ENCODE measurements around the gene WIZ. TPM values are rescaled to one million over a fixed set of nuclear protein-coding genes. Genes with fewer than 3 reads are reported as not detected.

Gene WIZ
- total RNA-seq, 2 donors from 2014 or later, result 16.1 to 111 TPM

DNA sequence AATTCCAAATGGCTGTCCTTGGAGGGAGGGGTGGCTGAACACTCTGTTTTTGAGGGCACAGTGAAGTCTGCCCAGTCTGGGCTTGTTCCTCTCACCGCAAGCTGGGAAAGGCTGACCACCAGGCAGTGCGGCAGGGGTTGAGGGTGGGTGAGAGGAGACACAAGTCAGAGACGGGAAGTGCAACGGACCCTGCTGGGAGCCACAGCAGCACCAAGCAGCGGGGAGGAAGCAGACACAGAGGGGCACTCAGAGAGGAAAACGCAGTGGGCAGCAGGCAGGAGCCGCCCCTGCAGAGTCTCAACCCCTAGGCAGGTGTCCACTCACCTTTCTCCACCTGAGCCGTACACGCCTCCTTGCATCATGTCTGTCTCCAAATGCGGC lies 46.6 kb downstream of the WIZ start:
- H3K27ac ChIP-seq, result no peak overlapping the region
- H3K27me3 ChIP-seq, result no peaks in the 10 kb centered on the region
- 84 to 87% methylated on average over 8 to 10 of the region's 10 CpGs for WGBS, 2 donors
- DNase-seq (no peak), ATAC-seq (no peak)
- intact Hi-C loops (cut with DNase I), result no loop called here
- no peak overlapping the region for H3K4me3 ChIP-seq
- H3K36me3 ChIP-seq (replicated peaks in 1 of 2; ENCODE audit: insufficient read depth in 1 of 2, low read depth in 2 of 2), result peaks cover 20 to 29% of the 10 kb centered on the region in 2 donors
- H3K9me3 ChIP-seq, result no peaks in the 10 kb centered on the region
- TF ChIP-seq POLR2A (IDR thresholded peaks at IDR 0.05) (no peak), CTCF (IDR thresholded peaks at IDR 0.05) (no peak)
- peaks cover 27% of the 10 kb centered on the region for H3K4me1 ChIP-seq

GRCh38 chr19:15402411-15403150 lies 47.2 kb downstream of the WIZ start:
- Histone ChIP-seq H3K36me3 (replicated peaks in 1 of 2; ENCODE audit: insufficient read depth in 1 of 2, low read depth in 2 of 2) (peaks cover 26 to 34% of the 10 kb centered on the region in 2 donors), H3K27me3 (no peaks in the 10 kb centered on the region), H3K9me3 (no peaks in the 10 kb centered on the region), H3K4me1 (peaks cover 27% of the 10 kb centered on the region), H3K4me3 (no peak overlapping the region), H3K27ac (no peak overlapping the region)
- no peak for ATAC-seq
- WGBS, 2 donors, result 72 to 84% methylated on average over 8 to 15 of the region's 15 CpGs
- no peak for DNase-seq
- intact Hi-C loops (cut with DNase I), result no loop called here
- TF ChIP-seq POLR2A (IDR thresholded peaks at IDR 0.05), result no peak
- no peak for TF ChIP-seq CTCF (IDR thresholded peaks at IDR 0.05)

DNA sequence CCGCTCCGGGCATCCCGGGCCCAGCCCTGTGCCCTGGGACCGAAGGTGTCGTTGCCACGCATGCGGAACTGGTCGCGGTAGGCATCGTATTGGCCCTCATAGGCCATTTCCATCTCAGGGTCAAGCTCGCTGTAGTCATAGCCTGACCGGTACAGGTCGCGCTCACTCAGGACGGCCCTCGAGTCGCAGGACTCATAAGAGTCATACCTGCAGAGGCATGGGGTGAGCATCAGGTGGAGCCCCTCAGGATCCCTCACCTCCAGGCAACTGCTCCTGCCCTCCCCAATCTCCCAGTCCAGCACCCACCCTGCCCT lies 48.4 kb downstream of the WIZ start:
- Histone ChIP-seq H3K9me3 (no peaks in the 10 kb centered on the region), H3K4me1 (peaks cover 21% of the 10 kb centered on the region), H3K36me3 (replicated peaks in 1 of 2; ENCODE audit: insufficient read depth in 1 of 2, low read depth in 2 of 2) (peaks cover 37 to 44% of the 10 kb centered on the region in 2 donors), H3K27me3 (no peaks in the 10 kb centered on the region), H3K4me3 (no peak overlapping the region), H3K27ac (no peak overlapping the region)
- TF ChIP-seq CTCF (IDR thresholded peaks at IDR 0.05), result no peak
- no peak for TF ChIP-seq POLR2A (IDR thresholded peaks at IDR 0.05)
- ATAC-seq (no peak), DNase-seq (no peak)
- WGBS, 2 donors, result 94 to 98% methylated on average over 6 to 7 of the region's 17 CpGs
- intact Hi-C loops (cut with DNase I), result no loop called here

- TF ChIP-seq CTCF (IDR thresholded peaks at IDR 0.05) (no peak), POLR2A (IDR thresholded peaks at IDR 0.05) (no peak)
- H3K9me3 ChIP-seq, result no peaks in the 10 kb centered on the region
- ATAC-seq (no peak), DNase-seq (no peak)
- peaks cover 17% of the 10 kb centered on the region for H3K4me1 ChIP-seq
- H3K27ac ChIP-seq, result no peak overlapping the region
- 85 to 92% methylated on average over 9 to 23 of the region's 29 CpGs for WGBS, 2 donors
- no peak overlapping the region for H3K4me3 ChIP-seq
- intact Hi-C loops (cut with DNase I), result no loop called here
- H3K27me3 ChIP-seq, result no peaks in the 10 kb centered on the region
- H3K36me3 ChIP-seq (replicated peaks in 1 of 2; ENCODE audit: insufficient read depth in 1 of 2, low read depth in 2 of 2), result peaks cover 39 to 46% of the 10 kb centered on the region in 2 donors
Measured at GRCh38 chr19:15400521-15401396, 49.0 kb downstream of the WIZ start.
